ENCODE results near the gene CYP4X1. TPM values are rescaled to one million over a fixed set of nuclear protein-coding genes. Genes with fewer than 3 reads are reported as not detected.

Gene CYP4X1
- total and polyA plus RNA-seq, 2 of the 8 experiments (the other 6 are each of a cell fraction or from before 2014, with no cell fraction given) = 1.3 to 3.5 TPM

- Histone ChIP-seq H3K4me1 (replicated peaks in 1 of 4; ENCODE audit: control insufficient read depth in 3 of 4, insufficient read depth in 4 of 4, low read length in 3 of 4) (no peaks in the 10 kb centered on the region), H2BK12ac (ENCODE audit: low read depth, low read length) (no peak overlapping the region), H4K20me1 (replicated peaks in 1 of 2; ENCODE audit: control insufficient read depth in 1 of 2, insufficient read depth in 2 of 2, low read length in 2 of 2) (no peaks in the 10 kb centered on the region), H3K56ac (replicated peaks; ENCODE audit: insufficient read length, low read depth, low read length) (no peak overlapping the region), H2BK20ac (ENCODE audit: low read length) (no peak overlapping the region), H3K23me2 (ENCODE audit: low read depth, low read length) (no peaks in the 10 kb centered on the region), H2AFZ (ENCODE audit: low read length) (no peak overlapping the region), H3K79me2 (ENCODE audit: control insufficient read depth in 1 of 2, insufficient read depth in 2 of 2, low read length in 2 of 2) (no peaks in the 10 kb centered on the region), H2BK120ac (replicated peaks; ENCODE audit: low read depth, low read length) (no peak overlapping the region), H3K27ac (ENCODE audit: low read depth, low read length) (no peak overlapping the region), H4K91ac (replicated peaks; ENCODE audit: insufficient read length, low read length) (no peak overlapping the region), H3K23ac (ENCODE audit: insufficient read length) (no peak overlapping the region), H3K4ac (replicated peaks; ENCODE audit: insufficient read length, low read depth, low read length) (no peak overlapping the region), H3K4me3 (ENCODE audit: extremely low read depth in 1 of 4, insufficient read depth in 2 of 4, low read depth in 3 of 4, low read length in 4 of 4) (no peak overlapping the region), H4K5ac (ENCODE audit: insufficient read length, low read depth, low read length) (no peak overlapping the region), H3K18ac (ENCODE audit: extremely low read depth, low read length) (no peak overlapping the region), H3K4me2 (ENCODE audit: insufficient read depth in 1 of 2, low read depth in 2 of 2, low read length in 2 of 2) (no peak overlapping the region), H3K9me3 (ENCODE audit: insufficient read depth in 2 of 2, low read depth in 1 of 2, low read length in 1 of 2) (peaks cover 0 to 3% of the 10 kb centered on the region in 2 experiments; a peak in 1 of 4 replicates), H3K14ac (ENCODE audit: insufficient read length) (no peak overlapping the region), H4K8ac (ENCODE audit: extremely low read depth, insufficient read depth, low read length) (no peak overlapping the region), H2AK5ac (ENCODE audit: low read depth, low read length) (no peak overlapping the region), H3K79me1 (ENCODE audit: low read depth, low read length) (no peaks in the 10 kb centered on the region), H2BK15ac (ENCODE audit: low read length) (no peak overlapping the region), H3K9ac (replicated peaks in 1 of 4; ENCODE audit: extremely low read depth in 1 of 4, low read depth in 3 of 4, low read length in 3 of 4) (no peak overlapping the region), H3K36me3 (ENCODE audit: control insufficient read depth in 2 of 4, insufficient read depth in 4 of 4, low read length in 3 of 4) (no peaks in the 10 kb centered on the region), H3K27me3 (replicated peaks in 1 of 4; ENCODE audit: control insufficient read depth in 3 of 4, extremely low read depth in 1 of 4, insufficient read depth in 3 of 4, low read length in 3 of 4) (no peaks in the 10 kb centered on the region), H2BK5ac (ENCODE audit: low read depth, low read length) (no peak overlapping the region)
- FAIRE-seq = no peak
- ChIA-PET CTCF (ENCODE audit: partially characterized antibody) (no interaction called here), POLR2A (ENCODE audit: partially characterized antibody) (no interaction called here)
- 87% methylated on average over 1 of the region's 1 CpG; no CpG with 5 or more reads in 1 of the 2 experiments for WGBS, 2 experiments (ENCODE audit: extremely low coverage in 1 of 2, insufficient coverage in 1 of 2, insufficient read length in 1 of 2, insufficient replicate concordance in 2 of 2, low coverage in 1 of 2, low lambda C conversion rate in 2 of 2, missing lambda C conversion rate in 1 of 2)
- DNase-seq (ENCODE audit: low read depth in 1 of 2, low spot score in 2 of 2) = no peak
- no peak for TF ChIP-seq SP4 (IDR thresholded peaks at IDR 0.05; ENCODE audit: low read length)
- no peak for TF ChIP-seq RFX5 (IDR thresholded peaks at IDR 0.05; ENCODE audit: borderline replicate concordance, low read depth, low read length)
- no peak for TF ChIP-seq TCF12 (IDR thresholded peaks at IDR 0.05; ENCODE audit: low read depth, low read length)
- TF ChIP-seq CBX5 (IDR thresholded peaks at IDR 0.05; ENCODE audit: low read depth, low read length) = no peak
- no peak for TF ChIP-seq SUZ12 (IDR thresholded peaks at IDR 0.05; ENCODE audit: low read length)
- TF ChIP-seq NRF1 (IDR thresholded peaks at IDR 0.05; ENCODE audit: low read depth, low read length) = no peak
- TF ChIP-seq CTCF (IDR thresholded peaks at IDR 0.05; ENCODE audit: control extremely low read depth in 1 of 3, insufficient read depth in 1 of 3, low read depth in 1 of 3, low read length in 3 of 3) = no peak
- TF ChIP-seq CBX8 (IDR thresholded peaks at IDR 0.05; ENCODE audit: borderline replicate concordance, low read depth, low read length) = no peak
- TF ChIP-seq ATF2 (IDR thresholded peaks at IDR 0.05; ENCODE audit: low read length) = no peak
- no peak for TF ChIP-seq E2F6 (IDR thresholded peaks at IDR 0.05)
These were observed 35.9 kb downstream of the CYP4X1 start for GRCh38 chr1:47059376-47059775.
